Adrenal gland (tissue), 12 donors: Measurements from ENCODE around the gene B4GALT1. TPM values are rescaled to one million over a fixed set of nuclear protein-coding genes. Genes with fewer than 3 reads are reported as not detected.

Experiments used
- DNase-seq, 7 donors: peaks; one replicate each; pipeline ENCODE4 v3.0.0-alpha.2; 2019 to 2020
- H3K27ac ChIP-seq, 5 donors: fragments of 200-600 bp; sonication (generic) in 4 of 5; 1 replicate in 3 of 5; 2 replicates in 2 of 5; pipeline versions ENCODE4 v1.5.1 to v1.8.0; 2016 to 2020; ENCODE audit warnings: mild to moderate bottlenecking in 1 of 5
- H3K27me3 ChIP-seq: fragments of 200-600 bp; 2 replicates; pipeline ENCODE4 v1.8.0; 2021
- H3K36me3 ChIP-seq, 2 donors: fragments of 200-600 bp; replicated peaks in 1 of 2; 1 replicate in 1 of 2; 2 replicates in 1 of 2; pipeline versions ENCODE4 v1.5.1 to v1.8.0; 2018 to 2022
- H3K4me1 ChIP-seq, 2 donors: fragments of 200-600 bp; replicated peaks in 1 of 2; 1 replicate in 1 of 2; 2 replicates in 1 of 2; pipeline versions ENCODE4 v1.5.1 to v1.8.0; 2018 to 2021
- H3K4me3 ChIP-seq, 4 donors: fragments of 200-600 bp; sonication (generic) in 3 of 4; one replicate each; pipeline ENCODE4 v1.5.1; 2016 to 2018
- H3K9me3 ChIP-seq, 3 donors: fragments of 200-600 bp; sonication (generic) in 1 of 3; replicated peaks in 1 of 3; 1 replicate in 2 of 3; 2 replicates in 1 of 3; pipeline versions ENCODE4 v1.5.1 to v1.8.0; 2016 to 2021
- POLR2A ChIP-seq, 2 donors: fragments of 450-650 bp; IDR thresholded peaks; one replicate each; pipeline ENCODE4 v1.6.1; 2017; ENCODE audit warnings: antibody characterized with exemption in 2 of 2, mild to moderate bottlenecking in 2 of 2, moderate library complexity in 1 of 2
- WGBS, 4 donors: extraction: QIAGEN DNeasy Blood & Tissue Kit in 2 of 4; methylation state at CpG; one replicate each; pipeline versions ENCODE4 v1.1.5 to v1.1.7; 2013 to 2017; 5-methylcytosine and 5-hydroxymethylcytosine counted together
- intact Hi-C, 2 donors: fragments of 100-400 bp; cut with DNase I; formaldehyde crosslinking; loops; one replicate each; pipeline versions ENCODE4 v1.14.1 to v1.15.0; 2022 to 2023
- polyA plus RNA-seq, 3 donors: library from polyadenylated mRNA; stranded (reverse); fragments of 200-250 nt in 2 of 3; fragments of 350-450 nt in 1 of 3; fragmentation: Illumina TruSeq in 1 of 3; extraction: RNeasy Lipid Tissue Mini Kit (QIAGEN cat#74804) in 1 of 3; gene quantifications; one replicate each; pipeline ENCODE4 v1.2.3, GENCODE V29; 2013 to 2014
- small RNA-seq, 2 donors: library from RNA; depleted of rRNA; stranded (forward); fragments of <200 nt; gene quantifications; one replicate each; pipeline ENCODE3, GENCODE V24; 2016
- total RNA-seq, 9 donors: library from RNA; depleted of rRNA in 4 of 9; stranded (reverse); fragments of >200 nt in 4 of 9; fragments of 120-200 nt in 1 of 9; fragmentation: NEBNext Ultra II Directional in 1 of 9; extraction: Animal tissue kit (Norgen Biotek cat#: 25700) in 1 of 9; gene quantifications; one replicate each; pipeline versions ENCODE4 v1.1.0 to v1.2.4, GENCODE V29; 2013 to 2023
- TF ChIP-seq, protein P1 (sequence below), 6 experiments: fragments of 450-650 bp in 4 of 6; fragments of 200-600 bp in 2 of 6; sonication (generic) in 1 of 6; IDR thresholded peaks; 1 replicate in 5 of 6; 2 replicates in 1 of 6; pipeline versions ENCODE4 v1.5.1 to v1.8.0; 2016 to 2021; ENCODE audit warnings: antibody characterized with exemption in 6 of 6, mild to moderate bottlenecking in 2 of 6, moderate library complexity in 1 of 6
- donor health status: healthy with polysubstance abuse.
- donor health status: Bipolar disorder and iron deficiency.
- donor health status: DM: yes; HTN: yes; CAD: no.
- donor health status: DM: no; HTN: no; CAD: no.
- donor health status: DM: no; HTN: no; CAD: no.
- donor health status: DM: yes; HTN: yes; CAD: no.

The B4GALT1 gene
- total and polyA plus RNA-seq, 12 donors, result 18.7 to 117 (median 62.7) TPM

DNA sequence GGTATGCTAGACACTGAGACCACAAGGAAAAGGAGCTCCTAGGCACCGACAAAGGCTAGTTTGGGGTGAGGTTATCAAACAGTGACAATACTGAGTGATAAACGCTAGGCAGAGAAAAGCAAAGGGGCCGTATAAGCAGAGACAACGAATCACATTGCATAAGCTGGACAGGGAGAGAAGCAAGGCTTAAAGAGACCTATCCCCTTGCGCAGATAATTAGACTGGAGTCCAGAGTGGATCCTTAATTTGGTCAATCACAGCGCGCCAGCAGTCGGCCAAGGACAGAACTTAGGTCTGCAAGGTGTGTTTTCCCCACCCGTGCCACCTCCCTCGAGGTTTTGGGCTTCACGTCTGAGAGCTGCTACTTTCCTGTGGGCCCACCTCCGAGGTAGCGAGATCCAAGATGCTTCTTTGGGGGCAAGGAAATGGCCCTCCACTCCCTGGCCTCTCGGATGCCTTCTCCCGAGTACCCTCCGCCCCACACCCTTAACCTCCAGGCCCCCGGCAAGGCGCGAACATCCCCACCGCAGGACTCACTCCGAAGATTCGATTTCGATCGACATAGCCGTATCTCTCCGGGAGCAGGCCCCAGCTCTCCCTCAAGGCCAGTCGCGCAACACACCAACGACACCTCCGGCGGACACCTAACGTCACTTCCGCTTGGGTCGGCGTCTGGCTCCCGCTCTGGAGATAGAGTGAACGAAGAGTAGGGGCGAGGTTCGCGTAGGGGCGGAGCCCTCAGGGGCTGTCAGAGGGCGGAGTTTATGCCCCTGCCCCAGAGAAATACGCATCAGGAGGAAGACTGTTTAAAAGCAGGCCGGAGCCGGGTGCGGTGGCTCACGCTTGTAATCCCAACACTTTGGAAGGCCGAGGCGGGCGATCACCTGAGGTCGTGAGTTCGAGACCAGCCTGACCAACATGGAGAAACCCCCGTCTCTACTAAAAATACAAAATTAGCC lies 90.8 kb downstream of the B4GALT1 start, which contains the start of gene SMU1:
Gene SMU1, minus strand, starts transcription at position 629 of the 959 bp plus-strand sequence. Its CDS starts 66 bp downstream, at position 563.
- peaks cover 0 to 14% of the 10 kb centered on the region in 2 donors for H3K4me1 ChIP-seq
- peak; percentile 96 to 99 (median 98) for DNase-seq
- TF ChIP-seq, protein P1, sequence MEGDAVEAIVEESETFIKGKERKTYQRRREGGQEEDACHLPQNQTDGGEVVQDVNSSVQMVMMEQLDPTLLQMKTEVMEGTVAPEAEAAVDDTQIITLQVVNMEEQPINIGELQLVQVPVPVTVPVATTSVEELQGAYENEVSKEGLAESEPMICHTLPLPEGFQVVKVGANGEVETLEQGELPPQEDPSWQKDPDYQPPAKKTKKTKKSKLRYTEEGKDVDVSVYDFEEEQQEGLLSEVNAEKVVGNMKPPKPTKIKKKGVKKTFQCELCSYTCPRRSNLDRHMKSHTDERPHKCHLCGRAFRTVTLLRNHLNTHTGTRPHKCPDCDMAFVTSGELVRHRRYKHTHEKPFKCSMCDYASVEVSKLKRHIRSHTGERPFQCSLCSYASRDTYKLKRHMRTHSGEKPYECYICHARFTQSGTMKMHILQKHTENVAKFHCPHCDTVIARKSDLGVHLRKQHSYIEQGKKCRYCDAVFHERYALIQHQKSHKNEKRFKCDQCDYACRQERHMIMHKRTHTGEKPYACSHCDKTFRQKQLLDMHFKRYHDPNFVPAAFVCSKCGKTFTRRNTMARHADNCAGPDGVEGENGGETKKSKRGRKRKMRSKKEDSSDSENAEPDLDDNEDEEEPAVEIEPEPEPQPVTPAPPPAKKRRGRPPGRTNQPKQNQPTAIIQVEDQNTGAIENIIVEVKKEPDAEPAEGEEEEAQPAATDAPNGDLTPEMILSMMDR (IDR thresholded peaks at IDR 0.05), result no peak
- TF ChIP-seq POLR2A (IDR thresholded peaks at IDR 0.05), result peak; percentile 50 to 83
- 0 to 2% (median 1%) methylated on average over 8 to 53 of the region's 53 CpGs for WGBS, 4 donors
- peak within 1 kb of the TSS; percentile 77 to 98 (median 96) for H3K27ac ChIP-seq
- H3K36me3 ChIP-seq, result peaks cover 0 to 22% of the 10 kb centered on the region in 2 donors
- peak within 1 kb of the TSS; percentile 35 to 79 (median 60) for H3K4me3 ChIP-seq
- intact Hi-C loops, result no loop called here
- no peaks in the 10 kb centered on the region for H3K9me3 ChIP-seq
- H3K27me3 ChIP-seq, result no peaks in the 10 kb centered on the region

DNA sequence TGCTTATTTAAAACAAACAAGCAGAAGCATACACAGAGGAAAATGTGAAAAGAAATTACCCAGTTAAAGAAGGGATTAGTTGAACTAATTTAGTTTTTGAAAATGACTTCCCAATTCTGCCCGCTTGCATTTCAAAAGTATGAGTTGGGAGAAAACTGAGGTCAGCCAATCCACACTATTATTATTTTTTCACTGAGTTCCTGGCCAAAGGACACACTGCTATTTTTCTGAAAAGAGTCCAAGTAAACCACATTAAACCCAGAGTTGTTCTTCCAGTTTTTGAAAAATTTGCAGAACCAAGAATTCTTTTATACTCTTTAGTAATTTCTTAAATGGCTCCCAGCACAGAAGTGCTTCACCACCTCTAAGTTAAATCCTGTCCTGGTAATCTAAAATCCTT lies 98.1 kb downstream of the B4GALT1 start:
- H3K36me3 ChIP-seq, result peaks cover 3 to 85% of the 10 kb centered on the region in 2 donors
- H3K27me3 ChIP-seq, result no peaks in the 10 kb centered on the region
- peaks cover 0 to 25% of the 10 kb centered on the region in 2 donors for H3K4me1 ChIP-seq
- no peak overlapping the region for H3K4me3 ChIP-seq
- peak overlapping the region in 1 of 5 donors; percentile 21 for H3K27ac ChIP-seq
- WGBS, 4 donors, result 59 to 84% (median 67%) methylated on average over 1 of the region's 1 CpG
- no peak for DNase-seq
- no peaks in the 10 kb centered on the region for H3K9me3 ChIP-seq
- TF ChIP-seq, protein P1 (IDR thresholded peaks at IDR 0.05), result no peak
- TF ChIP-seq POLR2A (IDR thresholded peaks at IDR 0.05), result no peak
- intact Hi-C loops, result no loop called here

DNA sequence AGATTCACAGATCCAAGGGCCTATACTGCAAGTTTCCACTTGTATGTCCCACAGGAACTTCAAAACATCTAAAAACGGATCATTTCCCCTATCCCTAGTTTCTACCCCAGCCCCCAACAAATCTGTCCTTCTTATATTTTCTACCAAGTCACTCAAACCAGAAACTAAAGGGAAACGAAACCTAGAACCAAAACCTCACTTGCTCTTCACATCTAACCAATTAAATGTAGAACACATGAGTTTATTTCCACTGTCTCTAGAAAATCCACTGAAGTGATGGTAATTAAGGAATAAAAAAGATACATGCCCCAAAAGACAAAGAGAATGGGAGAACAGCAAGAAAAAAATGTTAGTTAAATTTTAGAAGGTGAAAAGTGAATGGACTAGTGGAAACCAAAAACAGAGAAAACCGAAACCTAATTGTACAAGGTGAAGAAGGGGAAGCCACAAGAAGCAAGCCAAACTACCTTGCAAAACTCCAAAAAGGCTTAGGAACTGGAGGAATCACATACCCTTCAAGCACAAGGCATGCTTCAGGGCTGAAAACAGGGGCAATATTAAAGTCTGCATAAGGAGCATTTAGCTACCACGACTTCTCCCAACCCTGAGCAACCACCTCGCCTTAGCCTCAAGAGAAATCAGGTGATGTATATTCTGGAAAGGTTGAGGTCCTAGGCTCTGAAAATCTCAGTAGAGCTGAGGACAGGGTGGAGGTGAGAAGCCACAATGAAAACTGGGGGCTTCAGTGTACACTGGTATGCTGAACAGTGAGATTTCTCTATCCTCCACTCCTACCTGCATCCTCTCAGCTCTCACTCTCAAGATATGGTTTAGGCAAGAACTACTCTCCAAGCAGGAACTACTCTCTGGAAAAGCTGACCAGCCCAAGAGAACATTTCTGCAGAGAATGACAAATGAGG lies 101.7 kb downstream of the B4GALT1 start:
- H3K36me3 ChIP-seq, result peaks cover 3 to 88% of the 10 kb centered on the region in 2 donors
- 79 to 84% (median 82%) methylated on average over 5 of the region's 5 CpGs for WGBS, 4 donors
- no peak overlapping the region for H3K4me3 ChIP-seq
- TF ChIP-seq, protein P1 (IDR thresholded peaks at IDR 0.05), result no peak
- no peak for TF ChIP-seq POLR2A (IDR thresholded peaks at IDR 0.05)
- H3K4me1 ChIP-seq, result peaks cover 0 to 17% of the 10 kb centered on the region in 2 donors
- no peaks in the 10 kb centered on the region for H3K27me3 ChIP-seq
- no peak overlapping the region for H3K27ac ChIP-seq
- H3K9me3 ChIP-seq, result no peaks in the 10 kb centered on the region
- intact Hi-C loops, result no loop called here
- DNase-seq, result no peak

Small RNA genes lying within 50 kb of the gene (small RNA-seq; reads per million reads assigned to genes)
- gene RNU4ATAC15P, result 0 reads per million in 2 donors

Other genes starting within 250 kb of the B4GALT1 start
- 10 to 100 TPM; 13.9 to 52.5 (median 33.5) TPM for gene APTX, start 165.7 kb downstream of the B4GALT1 start, total RNA-seq
- gene APTX, start 165.7 kb downstream of the B4GALT1 start, polyA plus RNA-seq, result 10 to 100 TPM; 42.0 to 77.3 (median 59.7) TPM
- gene DNAJA1, start 142.1 kb downstream of the B4GALT1 start, total RNA-seq, result 100 to 1,000 TPM in 8 of 9 donors, 10 to 100 TPM in 1; 89.7 to 210 (median 133) TPM
- 100 to 1,000 TPM in 1 of 3 donors, 10 to 100 TPM in 2; 56.6 to 355 (median 57.8) TPM for gene DNAJA1, start 142.1 kb downstream of the B4GALT1 start, polyA plus RNA-seq
- 10 to 100 TPM; 15.0 to 28.3 (median 21.9) TPM for gene SMU1, start 90.7 kb downstream of the B4GALT1 start, total RNA-seq
- gene SMU1, start 90.7 kb downstream of the B4GALT1 start, polyA plus RNA-seq, result 10 to 100 TPM in 1 of 3 donors, 1 to 10 TPM in 2; 6.9 to 23.3 (median 8.0) TPM
- 10 to 100 TPM in 1 of 9 donors, 1 to 10 TPM in 2, not detected in 6; 1.7 to 12.0 (median 5.0) TPM for gene SPINK4, start 72.8 kb upstream of the B4GALT1 start, total RNA-seq
- 1 to 10 TPM in 2 of 3 donors, not detected in 1; 1.8 to 4.3 TPM for gene SPINK4, start 72.8 kb upstream of the B4GALT1 start, polyA plus RNA-seq
- gene BAG1, start 97.4 kb upstream of the B4GALT1 start, total RNA-seq, result 100 to 1,000 TPM in 3 of 9 donors, 10 to 100 TPM in 6; 46.9 to 141 (median 69.2) TPM
- gene BAG1, start 97.4 kb upstream of the B4GALT1 start, polyA plus RNA-seq, result 10 to 100 TPM; 52.7 to 94.2 (median 55.0) TPM
- 100 to 1,000 TPM in 1 of 9 donors, 10 to 100 TPM in 8; 52.4 to 114 (median 68.3) TPM for gene CHMP5, start 97.7 kb upstream of the B4GALT1 start, total RNA-seq
- 100 to 1,000 TPM in 1 of 3 donors, 10 to 100 TPM in 2; 35.6 to 107 (median 49.5) TPM for gene CHMP5, start 97.7 kb upstream of the B4GALT1 start, polyA plus RNA-seq
- gene NFX1, start 123.2 kb upstream of the B4GALT1 start, total RNA-seq, result 10 to 100 TPM; 20.8 to 44.4 (median 31.6) TPM
- 10 to 100 TPM; 17.5 to 41.1 (median 20.5) TPM for gene NFX1, start 123.2 kb upstream of the B4GALT1 start, polyA plus RNA-seq
- 1 to 10 TPM in 5 of 9 donors, under 1 TPM in 2, not detected in 2; 0.33 to 4.5 (median 2.3) TPM for gene AQP7, start 235.2 kb upstream of the B4GALT1 start, total RNA-seq
- 10 to 100 TPM in 1 of 3 donors, 1 to 10 TPM in 1, under 1 TPM in 1; 0.51 to 32.5 (median 3.5) TPM for gene AQP7, start 235.2 kb upstream of the B4GALT1 start, polyA plus RNA-seq